HG02852 (cell line): ENCODE results near the gene NMBR.
"Not testable (repeated sequence)": the region's sequence is repeated elsewhere in the genome, so short reads cannot be mapped to it uniquely, and the experiment has no call there.

ENCODE experiments used
- ATAC-seq: cut with Tn5 transposase; IDR thresholded peaks from one replicate; pipeline ENCODE4 v1.9.1; 2021; ENCODE audit warnings: mild to moderate bottlenecking, moderate library complexity; ENCODE audit not compliant: unreplicated experiment

The NMBR gene

DNA sequence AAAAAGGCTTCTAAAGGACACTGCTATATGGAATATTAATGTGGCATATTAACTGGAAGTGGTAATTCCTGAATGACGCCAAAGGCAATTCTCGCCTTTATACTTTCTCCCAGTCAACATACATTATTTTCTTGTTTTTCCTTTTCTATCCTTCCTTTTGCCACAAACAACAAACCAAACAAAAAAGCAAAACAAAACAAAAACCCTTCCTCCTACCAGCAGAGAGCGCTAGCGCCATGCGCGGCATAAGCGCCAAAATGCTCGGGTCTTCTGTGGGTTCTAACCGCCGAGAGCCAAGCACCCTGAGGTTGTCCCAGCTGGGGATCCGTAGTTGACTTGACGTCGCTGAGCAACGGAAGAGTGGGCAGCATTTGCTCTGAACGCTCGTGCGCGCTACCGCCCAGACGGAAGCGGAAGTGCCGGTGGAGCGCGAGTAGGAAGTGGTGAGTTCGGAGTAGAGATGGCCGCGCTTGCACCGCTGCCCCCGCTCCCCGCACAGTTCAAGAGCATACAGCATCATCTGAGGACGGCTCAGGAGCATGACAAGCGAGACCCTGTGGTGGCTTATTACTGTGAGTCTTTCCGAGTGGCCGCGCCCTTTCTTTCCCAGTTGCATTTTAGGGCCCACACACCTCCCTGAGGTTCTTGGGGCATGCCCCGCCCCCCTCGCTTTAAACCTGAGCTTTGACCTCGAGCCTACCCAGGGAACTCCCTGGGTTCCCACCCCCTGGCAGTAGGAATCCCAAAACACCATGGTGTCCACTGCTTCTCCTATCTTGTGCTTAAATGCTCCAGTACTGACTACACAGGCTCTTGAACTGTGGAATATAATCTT is at the start of gene NMBR, which contains the start of gene VTA1:
NMBR (minus strand) TSS at position 295 of the 835 bp plus-strand sequence. CDS start 58,464 bp downstream, outside the sequence.
VTA1 (plus strand) TSS at position 436 of the 835 bp plus-strand sequence; CDS start at position 461, 25 bp downstream.
- peak; percentile 100 for ATAC-seq

DNA sequence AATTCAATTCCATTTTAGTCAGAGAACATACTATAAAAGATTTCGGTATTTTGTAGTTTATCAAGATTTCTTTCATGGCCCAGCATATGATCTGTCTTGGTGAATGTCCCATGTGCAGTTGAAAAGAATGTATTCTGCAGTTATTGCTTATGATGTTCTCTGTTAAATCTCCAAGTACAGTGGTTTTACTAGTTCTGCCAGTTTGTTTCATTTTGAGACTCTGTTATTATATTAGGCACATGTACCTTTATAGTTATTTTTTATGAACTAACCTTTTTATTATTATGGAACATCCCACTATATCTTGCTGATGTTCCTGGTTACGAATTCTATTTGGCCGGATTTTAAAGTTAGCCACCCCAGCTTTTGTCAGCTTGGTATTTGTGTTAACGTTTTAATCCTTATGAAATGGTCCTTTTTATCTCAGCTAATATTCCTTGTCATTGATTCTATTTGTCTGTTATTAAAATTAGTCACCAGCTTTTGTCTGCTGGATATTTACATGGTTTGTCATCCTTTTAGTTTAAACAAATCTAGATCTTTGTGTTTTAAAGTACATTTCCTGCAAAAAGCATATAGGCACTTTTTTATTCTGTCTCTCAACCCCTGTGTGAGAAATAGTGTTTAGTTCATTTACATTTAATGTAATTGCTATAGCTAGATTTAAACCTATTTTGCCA is 49.1 kb upstream of the NMBR start:
- ATAC-seq: no peak

DNA sequence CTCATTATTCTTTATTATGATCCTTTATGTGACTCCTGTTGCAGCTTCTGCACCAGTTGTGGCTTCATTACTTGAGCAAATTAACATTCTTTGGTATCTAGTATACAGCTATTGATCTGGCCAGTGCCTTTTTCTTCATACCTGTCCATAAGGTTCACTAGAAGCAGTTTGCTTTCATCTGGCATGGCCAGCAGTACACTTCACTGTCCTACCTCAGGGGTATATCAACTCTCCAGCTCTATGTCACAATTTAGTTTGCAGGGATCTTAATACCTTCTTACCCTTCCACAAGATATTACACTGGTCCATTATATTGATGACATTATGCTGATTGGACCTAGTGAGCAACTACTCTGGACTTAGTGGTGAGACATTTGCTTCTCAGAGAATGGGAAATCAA is 46.7 kb upstream of the NMBR start:
- ATAC-seq: no peak

DNA sequence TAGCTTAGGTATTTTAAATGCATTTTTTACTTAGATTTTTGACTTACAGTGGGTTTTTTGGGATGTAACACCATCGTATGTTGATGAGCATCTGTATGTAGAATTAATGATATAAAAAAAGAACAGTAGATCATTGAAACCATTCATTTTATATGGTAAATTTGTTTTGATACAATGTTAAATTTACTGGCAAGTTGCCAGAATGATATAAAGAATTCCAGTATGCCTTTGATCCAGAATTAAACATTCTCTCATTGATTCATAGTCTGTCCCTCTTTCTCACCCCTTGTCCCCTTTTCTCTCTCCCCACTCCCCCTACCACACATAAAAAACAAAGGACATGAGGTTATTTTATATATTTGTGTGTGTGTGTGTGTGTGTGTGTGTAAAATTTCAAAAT is 45.4 kb upstream of the NMBR start:
- ATAC-seq: no peak

DNA sequence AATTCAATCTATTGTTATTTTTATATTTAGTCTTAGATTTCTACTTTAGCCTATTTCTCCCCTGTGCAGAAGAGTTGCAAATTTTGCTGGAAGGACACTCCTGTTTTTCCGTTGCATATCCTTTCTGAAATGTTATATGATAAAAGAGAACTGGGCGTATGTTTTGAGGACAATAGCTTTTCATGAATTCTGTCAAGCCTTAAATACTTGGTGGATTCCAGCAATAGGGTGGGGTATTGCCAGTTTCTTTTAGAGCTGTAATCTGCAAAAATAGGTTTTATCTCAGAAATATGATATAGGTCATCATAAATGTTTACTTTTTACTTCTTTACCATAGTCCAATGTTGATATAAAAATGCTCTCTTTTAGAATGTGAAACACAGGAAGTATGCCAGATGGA is 42.1 kb upstream of the NMBR start:
- no peak for ATAC-seq

DNA sequence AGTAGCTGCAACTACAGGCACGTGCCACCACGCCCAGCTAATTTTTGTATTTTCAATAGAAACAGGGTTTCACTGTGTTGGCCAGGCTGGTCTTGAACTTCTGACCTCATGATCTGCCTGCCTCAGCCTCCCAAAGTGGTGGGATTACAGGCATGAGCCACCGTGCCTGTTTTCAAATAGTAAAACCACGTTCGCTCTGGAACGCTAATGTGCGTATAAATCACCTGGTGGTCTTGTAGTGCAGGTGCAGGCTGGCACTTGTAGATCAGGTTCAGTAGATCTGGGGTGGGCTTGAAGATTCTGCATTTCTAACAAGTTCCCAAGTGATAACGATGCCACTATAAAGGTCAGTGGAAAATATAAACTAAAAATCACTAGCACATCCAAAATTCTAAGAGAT is 41.4 kb upstream of the NMBR start:
- not testable (repeated sequence) for ATAC-seq

DNA sequence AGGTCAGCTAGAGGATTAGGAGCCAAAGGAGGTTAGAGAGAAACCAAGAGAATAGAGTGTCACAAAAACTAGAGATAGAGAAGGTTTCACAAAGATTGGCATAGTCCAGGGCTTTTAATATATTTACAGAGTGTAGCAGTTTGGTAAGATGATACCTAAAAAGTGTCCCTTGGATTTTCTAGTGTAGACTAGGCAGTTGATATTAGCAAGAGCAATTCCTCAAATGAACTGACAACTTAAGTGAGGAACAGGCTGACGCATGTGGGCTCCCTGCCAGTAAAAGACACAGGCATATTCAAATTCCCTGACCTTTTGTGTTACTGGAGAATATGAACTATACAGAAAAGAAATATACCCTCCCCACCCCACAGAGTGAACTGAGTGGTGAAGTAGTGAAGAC is 40.3 kb upstream of the NMBR start:
- ATAC-seq: no peak

DNA sequence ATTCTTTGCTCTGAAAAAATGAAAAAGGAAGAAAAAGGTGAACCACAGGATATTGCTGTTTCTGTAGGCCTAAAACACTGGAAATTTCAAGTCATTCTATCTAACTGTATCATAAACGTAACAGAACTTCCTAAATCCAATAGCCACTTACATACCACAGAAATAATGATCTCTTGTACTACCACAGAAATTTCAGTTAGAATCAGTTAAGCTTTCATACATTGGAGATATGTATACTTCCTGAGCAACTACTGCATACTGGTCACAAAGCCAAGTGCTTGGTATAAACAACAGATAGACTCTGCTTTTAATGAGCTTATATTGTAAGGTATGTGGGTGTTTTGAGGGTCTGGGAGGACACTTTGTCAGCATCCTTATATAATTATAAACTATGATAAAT is 38.7 kb upstream of the NMBR start:
- ATAC-seq: no peak

DNA sequence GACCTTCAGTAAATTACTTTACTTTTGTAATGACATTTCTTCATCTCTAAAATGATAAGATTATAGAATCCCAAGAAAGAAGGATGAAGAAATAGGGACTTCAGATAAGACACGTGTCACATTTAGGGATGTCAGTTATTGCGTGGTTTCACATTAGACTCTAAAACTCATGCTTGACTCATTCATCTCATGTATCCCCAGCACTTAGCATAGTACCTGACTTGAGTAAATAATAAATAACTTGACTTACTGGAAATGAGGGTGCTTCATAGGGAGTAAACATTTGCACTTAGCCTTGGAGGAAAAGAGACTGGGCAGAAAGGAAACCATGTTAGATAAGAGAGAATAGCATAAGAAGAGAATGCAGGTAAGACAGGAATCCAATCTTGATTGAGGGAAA is 37.4 kb upstream of the NMBR start:
- ATAC-seq: no peak

DNA sequence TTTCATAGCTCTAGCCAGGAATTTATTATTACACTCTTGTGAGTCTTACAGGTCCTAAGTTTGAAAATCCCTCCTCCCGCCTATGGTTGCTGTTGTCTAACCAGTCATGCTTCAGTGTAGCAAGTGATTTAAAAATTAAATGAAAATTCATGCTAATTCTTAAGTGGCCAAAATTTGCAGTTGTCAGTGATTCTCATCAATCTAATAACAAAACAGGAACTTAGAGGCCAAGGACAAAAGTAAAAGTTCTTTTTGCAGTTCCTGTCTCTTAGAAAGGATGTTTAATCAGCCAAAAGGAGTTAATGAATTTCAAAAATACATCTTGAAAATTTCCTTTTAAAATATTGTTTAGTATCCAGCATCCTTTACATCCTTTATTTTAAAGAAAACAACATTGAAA is 36.4 kb upstream of the NMBR start:
- ATAC-seq: no peak

DNA sequence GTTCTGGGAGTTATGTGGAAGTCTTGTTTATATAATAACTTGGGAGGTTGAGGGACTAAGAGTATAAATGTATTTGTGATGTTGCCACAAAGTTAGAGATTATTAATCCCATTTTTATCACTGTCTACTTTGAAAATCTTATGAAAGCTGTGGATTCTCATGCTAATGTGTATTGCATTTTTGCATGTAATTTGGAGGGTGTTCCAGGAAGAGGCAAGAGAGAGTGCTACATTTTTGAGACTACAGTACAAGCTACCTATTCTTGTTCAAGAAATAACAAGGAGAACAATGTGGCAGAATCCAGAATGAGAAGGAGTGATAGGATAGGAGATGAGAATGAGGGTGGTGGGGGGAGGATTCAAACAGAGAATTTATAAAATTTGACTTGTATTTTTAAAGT is 35.1 kb upstream of the NMBR start:
- no peak for ATAC-seq

DNA sequence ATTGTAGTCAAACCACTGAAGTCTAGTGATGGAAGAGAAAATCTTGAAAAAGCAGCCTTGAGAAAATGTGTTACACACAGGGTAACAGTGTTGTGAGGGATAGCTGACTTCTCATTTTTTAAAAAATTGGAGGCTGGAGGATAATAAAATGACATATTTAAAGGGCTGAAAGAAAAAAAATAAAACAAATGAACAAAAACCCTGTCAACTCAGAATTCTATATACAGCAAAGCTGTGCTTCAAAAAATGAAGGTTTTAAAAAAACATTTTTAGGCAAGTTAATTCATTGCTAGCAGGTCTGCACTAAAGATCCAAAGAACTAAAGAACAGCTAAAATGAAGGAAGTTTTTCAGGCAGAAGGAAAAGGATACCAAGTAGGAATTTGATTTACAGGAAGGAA is 31.2 kb upstream of the NMBR start:
- no peak for ATAC-seq

DNA sequence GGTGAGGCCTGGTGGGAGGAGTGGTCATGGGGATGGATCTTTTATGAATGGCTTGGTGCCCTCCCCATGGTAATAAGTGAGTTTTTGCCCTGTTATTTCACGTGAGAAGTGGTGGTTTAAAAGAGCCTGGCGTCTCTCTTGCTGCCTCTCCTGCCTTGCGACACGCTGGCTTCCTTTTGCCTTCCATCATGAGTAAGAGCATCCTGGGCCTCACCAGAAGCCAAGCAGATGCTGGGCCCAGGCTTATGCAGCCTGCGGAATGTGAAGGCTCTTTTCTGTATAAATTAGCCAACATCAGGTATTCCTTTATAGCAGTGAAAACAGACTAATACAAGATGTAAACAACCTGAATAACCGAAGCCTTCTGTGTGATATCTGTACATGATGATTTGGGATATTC is 27.8 kb upstream of the NMBR start:
- no peak for ATAC-seq

DNA sequence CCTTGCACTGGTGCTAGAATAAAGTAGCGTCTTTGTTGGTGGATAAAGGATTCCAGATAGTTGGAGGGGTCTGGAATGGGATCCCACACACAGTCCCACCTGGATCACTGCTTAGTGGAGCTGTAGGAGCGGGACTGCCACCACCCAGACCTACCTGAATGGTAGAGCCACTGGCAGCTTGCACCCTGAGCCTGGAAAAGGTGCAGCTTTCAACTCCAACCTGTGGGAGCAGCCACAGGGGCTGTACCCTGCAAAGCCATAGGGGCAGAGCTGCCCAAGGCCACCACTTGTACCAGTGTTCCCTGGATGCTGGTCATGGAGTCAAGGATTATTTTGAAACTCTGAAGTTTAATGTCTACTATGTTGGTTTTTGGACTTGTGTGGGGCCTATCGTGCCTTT is 27.1 kb upstream of the NMBR start:
- ATAC-seq: no peak

DNA sequence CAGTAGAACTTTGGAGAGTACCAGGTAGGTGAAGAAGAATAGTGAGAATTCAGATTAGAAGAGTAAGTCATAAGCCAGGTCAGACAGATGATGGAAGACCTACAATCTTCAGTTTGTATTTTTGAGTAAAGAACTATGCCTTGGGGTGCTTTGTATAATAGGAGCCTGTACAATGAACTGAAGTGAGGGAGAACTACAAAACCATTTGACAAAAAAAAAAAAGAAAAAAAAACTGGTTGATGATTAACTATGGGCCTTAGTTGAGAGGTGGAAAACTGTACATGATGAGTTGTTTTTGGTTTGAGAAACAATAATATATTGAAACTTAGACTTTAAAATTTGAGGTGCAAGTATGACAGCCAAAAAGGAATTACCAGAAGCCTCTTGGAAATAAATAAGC is 25.8 kb upstream of the NMBR start:
- no peak for ATAC-seq

DNA sequence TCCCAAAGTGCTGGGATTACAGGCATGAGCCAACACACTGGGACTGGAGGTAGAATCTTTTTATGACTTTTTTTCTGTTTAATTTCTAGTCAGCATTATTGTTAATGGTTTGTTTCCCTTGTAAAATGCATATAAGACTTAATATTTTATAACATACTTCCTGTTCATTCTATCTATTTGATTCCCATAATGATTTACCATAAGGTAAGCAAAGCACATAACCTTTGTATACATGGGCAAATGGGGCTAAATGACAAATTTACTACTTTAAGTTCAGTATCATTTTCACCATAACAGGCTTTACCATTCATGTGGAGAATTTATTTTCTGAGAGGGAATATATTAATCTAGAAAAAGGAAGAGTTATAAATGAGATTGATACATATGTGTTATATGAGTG is 24.4 kb upstream of the NMBR start:
- no peak for ATAC-seq

DNA sequence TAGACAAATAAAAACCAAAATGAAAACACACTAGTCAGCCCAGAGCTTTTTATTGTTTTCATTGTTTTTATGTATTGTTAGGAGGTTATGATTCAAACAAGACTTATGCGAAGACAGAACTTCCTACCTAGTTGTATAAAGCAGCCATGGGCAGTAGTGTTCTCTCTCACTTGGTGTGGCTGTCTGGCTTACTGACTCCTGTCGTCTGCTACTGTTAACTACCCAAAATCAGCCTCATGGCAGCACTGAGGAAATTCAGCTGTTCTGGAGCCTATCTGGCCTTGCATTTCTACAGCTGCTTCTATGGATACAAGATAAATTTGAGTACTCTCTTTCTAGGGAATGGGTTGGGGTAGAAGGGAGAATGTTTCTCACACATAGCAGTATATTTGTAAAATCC is 20.6 kb upstream of the NMBR start:
- no peak for ATAC-seq

DNA sequence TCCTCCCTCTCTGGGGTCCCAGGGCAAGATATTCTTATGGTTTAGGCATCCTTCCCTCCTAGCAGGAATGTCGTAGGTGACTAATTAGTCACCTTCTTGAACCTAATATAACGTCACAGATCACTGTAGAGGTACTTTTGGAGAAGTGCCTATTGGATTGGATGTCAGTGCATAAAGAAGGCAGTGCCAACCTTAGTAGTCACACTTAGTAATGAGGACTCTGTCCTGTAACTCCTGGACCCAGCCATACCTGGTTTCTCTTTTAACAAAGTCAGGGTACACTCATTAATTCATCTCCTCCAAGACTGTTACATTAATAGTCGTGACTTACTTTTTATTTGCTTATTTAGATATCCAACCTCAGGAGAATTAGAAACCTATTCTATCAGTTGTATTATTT is 20.1 kb upstream of the NMBR start:
- ATAC-seq: no peak

DNA sequence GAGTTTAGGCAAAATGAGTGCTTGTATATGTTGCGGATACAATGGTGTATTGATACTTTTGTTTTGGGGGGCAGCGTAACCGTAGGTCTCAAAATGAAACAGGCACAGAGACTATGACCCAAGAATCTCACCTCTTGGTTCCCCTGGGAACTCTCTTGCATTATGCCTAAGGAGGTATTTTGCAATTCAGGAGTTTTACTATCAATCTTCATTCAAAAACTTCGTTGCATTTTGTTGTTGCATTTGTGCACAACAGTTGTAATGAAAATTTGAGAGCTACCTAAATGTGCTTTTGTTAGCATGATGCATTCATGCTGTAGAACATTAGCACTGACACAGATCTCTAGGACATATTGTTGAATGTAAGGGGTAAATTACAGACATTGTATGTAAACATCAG is 18.3 kb upstream of the NMBR start:
- no peak for ATAC-seq

DNA sequence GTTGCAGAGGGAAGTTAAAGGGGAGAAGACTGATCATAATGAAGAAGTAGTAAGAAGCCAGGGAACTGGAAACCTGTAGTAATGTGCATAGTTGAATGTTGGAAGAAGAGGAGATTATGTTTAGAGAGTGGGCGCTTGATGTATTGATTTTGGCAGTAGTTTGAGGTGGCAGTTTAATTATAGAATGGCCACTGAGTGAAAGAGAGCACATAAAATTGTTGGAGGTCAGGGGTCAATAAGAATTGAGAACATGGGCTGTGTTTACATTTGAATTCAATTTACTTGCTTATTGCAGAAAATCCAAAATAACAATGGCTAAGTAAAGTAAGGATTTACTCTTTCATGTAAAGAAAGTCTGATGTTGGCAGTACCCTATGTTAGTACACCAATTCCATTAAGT is 15.9 kb upstream of the NMBR start:
- ATAC-seq: no peak

DNA sequence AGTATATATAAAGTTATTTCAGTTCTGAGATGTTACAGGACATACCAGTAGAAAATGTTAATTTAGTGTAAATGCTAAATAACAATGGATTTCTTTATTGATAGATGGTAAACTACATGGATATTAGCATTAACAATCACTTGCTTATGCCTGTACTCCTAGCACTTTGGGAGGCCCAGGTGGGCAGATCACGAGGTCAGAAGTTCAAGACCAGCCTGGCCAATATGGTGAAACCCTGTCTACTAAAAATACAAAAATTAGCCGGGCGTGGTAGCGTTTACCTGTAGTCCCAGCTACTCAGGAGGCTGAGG is 9.8 kb upstream of the NMBR start:
- ATAC-seq: not testable (repeated sequence)

DNA sequence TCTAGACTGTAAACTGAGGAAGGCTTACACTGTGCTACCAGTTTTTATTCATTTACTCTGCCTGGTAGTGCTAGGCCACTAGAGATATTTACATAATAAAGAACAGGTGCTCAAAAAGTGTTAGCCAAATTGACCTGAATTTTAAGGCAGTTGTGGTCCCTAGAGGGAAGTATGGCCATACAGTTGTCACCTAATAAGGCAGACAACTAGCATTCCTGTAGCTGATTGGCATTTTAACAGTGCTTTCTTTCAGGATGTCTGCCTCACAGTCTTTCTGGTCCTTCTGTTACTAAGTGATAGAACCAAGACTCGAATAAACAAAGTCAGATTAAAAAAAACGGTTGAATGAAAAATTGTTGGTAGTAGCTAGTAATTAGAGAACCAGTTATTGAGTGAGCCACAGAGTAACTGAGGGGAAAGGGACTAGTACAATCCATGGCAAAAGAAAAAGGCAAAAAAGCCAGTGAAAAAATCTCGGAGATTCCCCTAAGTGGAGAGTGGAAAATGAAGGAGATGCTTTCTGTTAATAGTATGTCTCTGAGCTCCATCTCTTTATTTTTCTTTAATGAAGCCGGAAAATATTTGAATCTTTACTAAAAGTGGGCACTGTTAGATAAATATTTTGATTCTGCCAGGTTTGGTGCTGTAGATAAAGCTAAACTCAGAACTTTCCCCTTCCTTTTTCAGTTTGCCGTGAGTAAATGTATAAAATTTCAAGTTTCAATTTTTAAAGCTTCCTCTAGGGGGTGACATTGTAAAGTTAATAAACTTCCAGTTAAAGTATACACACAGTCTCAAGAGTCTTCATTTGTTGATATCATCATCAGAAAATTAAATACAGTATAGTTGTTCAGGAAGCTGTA is 9.2 kb upstream of the NMBR start:
- ATAC-seq: no peak
